B cell (primary cell): Measurements from ENCODE around the gene UBALD2. TPM values are rescaled to one million over a fixed set of nuclear protein-coding genes. Genes with fewer than 3 reads are reported as not detected.

Source experiments
- ATAC-seq: fragments of 200-7000 bp; cut with Tn5 transposase; one replicate; pipeline ENCODE4 v1.10.0; 2021; ENCODE audit warnings: low read depth, mild to moderate bottlenecking, moderate number of reproducible peaks, moderate library complexity
- CTCF ChIA-PET: fragments of 350-600 bp; sonication (Branson Sonifier 250); formaldehyde crosslinking; loops from one replicate; lab custom pipeline; 2021; ENCODE audit warnings: antibody characterized with exemption, inconsistent platforms; lab: Charles Lee
- POLR2A ChIA-PET: fragments of 350-600 bp; sonication (Branson Sonifier 250); formaldehyde crosslinking; loops from one replicate; lab custom pipeline; 2021; ENCODE audit warnings: antibody characterized with exemption; lab: Charles Lee
- DNase-seq: peaks from one replicate; pipeline ENCODE4 v3.0.0; 2013
- H2AFZ ChIP-seq: 2 replicates; pipeline ENCODE4 v1.6.1; 2012; ENCODE audit warnings: mild to moderate bottlenecking, low read depth, low read length; ENCODE audit not compliant: insufficient read depth, poor library complexity, severe bottlenecking
- H3K27ac ChIP-seq, 2 donors: 1 replicate in 1 of 2; 2 replicates in 1 of 2; pipeline ENCODE4 v1.5.1; 2012 to 2013; ENCODE audit warnings: low read length in 2 of 2, mild to moderate bottlenecking in 2 of 2, moderate library complexity in 1 of 2
- H3K27me3 ChIP-seq, 4 experiments: fragments of 200-600 bp in 1 of 4; sonication (generic) in 1 of 4; replicated peaks in 1 of 4; 1 replicate in 2 of 4; 2 replicates in 2 of 4; pipeline versions ENCODE4 v1.6.1 to v1.7.0; 2013 to 2016; ENCODE audit warnings: low read length in 3 of 4, mild to moderate bottlenecking in 2 of 4, mixed read lengths in 1 of 4, moderate library complexity in 1 of 4; ENCODE audit not compliant: insufficient read depth in 4 of 4, control insufficient read depth in 3 of 4; ENCODE audit errors: control extremely low read depth in 1 of 4
- H3K36me3 ChIP-seq, 2 experiments: replicated peaks in 1 of 2; 1 replicate in 1 of 2; 2 replicates in 1 of 2; pipeline versions ENCODE4 v1.6.1 to v1.7.1; 2013; ENCODE audit warnings: low read length in 1 of 2; ENCODE audit not compliant: insufficient read depth in 2 of 2, control insufficient read depth in 1 of 2; ENCODE audit errors: control extremely low read depth in 1 of 2, extremely low read depth in 1 of 2
- H3K4me1 ChIP-seq, 2 donors: fragments of 200-600 bp in 1 of 2; sonication (generic) in 1 of 2; 1 replicate in 1 of 2; 2 replicates in 1 of 2; pipeline versions ENCODE4 v1.5.1 to v1.6.1; 2013 to 2017; ENCODE audit warnings: low read length in 2 of 2; ENCODE audit not compliant: control insufficient read depth in 2 of 2, insufficient read depth in 2 of 2
- H3K4me2 ChIP-seq: replicated peaks from 2 replicates; pipeline ENCODE3; 2012; ENCODE audit warnings: mild to moderate bottlenecking, low read depth, low read length; ENCODE audit not compliant: poor library complexity, severe bottlenecking
- H3K4me3 ChIP-seq, 5 experiments: fragments of 200-600 bp in 1 of 5; sonication (generic) in 1 of 5; 1 replicate in 3 of 5; 2 replicates in 2 of 5; pipeline versions ENCODE4 v1.5.1 to v1.7.0; 2011 to 2016; ENCODE audit warnings: low read length in 4 of 5, mild to moderate bottlenecking in 4 of 5, low read depth in 2 of 5, control low read depth in 1 of 5, moderate library complexity in 1 of 5; ENCODE audit not compliant: insufficient read depth in 1 of 5; ENCODE audit errors: control extremely low read depth in 1 of 5, extremely low read depth in 1 of 5
- H3K79me2 ChIP-seq: fragments of 200-600 bp; sonication (generic); one replicate; pipeline ENCODE4 v1.6.0; 2016; ENCODE audit warnings: low read length; ENCODE audit not compliant: control insufficient read depth, insufficient read depth
- H3K9ac ChIP-seq: fragments of 200-600 bp; sonication (generic); 2 replicates; pipeline ENCODE4 v1.6.1; 2017; ENCODE audit warnings: mild to moderate bottlenecking, low read length, moderate library complexity
- H3K9me3 ChIP-seq, 3 donors: one replicate each; pipeline versions ENCODE4 v1.6.1 to v1.7.1; 2013; ENCODE audit warnings: low read length in 2 of 3; ENCODE audit not compliant: control insufficient read depth in 2 of 3, insufficient read depth in 1 of 3; ENCODE audit errors: control extremely low read depth in 1 of 3
- H4K20me1 ChIP-seq: 2 replicates; pipeline ENCODE4 v1.6.0; 2012; ENCODE audit warnings: mild to moderate bottlenecking, low read length; ENCODE audit not compliant: insufficient read depth, control insufficient read depth, poor library complexity, severe bottlenecking
- H3K27ac Mint-ChIP-seq: one replicate; pipeline ENCODE4 v1.8.0; 2021; ENCODE audit warnings: mixed read lengths
- H3K27me3 Mint-ChIP-seq: one replicate; pipeline ENCODE4 v1.8.0; 2021; ENCODE audit warnings: mixed read lengths
- H3K4me1 Mint-ChIP-seq: one replicate; pipeline ENCODE4 v1.8.0; 2021; ENCODE audit warnings: mixed read lengths
- H3K4me3 Mint-ChIP-seq: one replicate; pipeline ENCODE4 v1.8.0; 2021; ENCODE audit warnings: mixed read lengths
- H3K9me3 Mint-ChIP-seq: one replicate; pipeline ENCODE4 v1.8.0; 2022; ENCODE audit warnings: mixed read lengths; ENCODE audit not compliant: insufficient read depth
- CTCF ChIP-seq: fragments of 200-600 bp; IDR thresholded peaks from one replicate; pipeline ENCODE4 v1.8.0; 2022; ENCODE audit warnings: antibody characterized with exemption, mild to moderate bottlenecking
- EZH2 ChIP-seq: IDR thresholded peaks from 2 replicates; pipeline ENCODE4 v1.6.1; 2012; ENCODE audit warnings: borderline replicate concordance, low read depth, mild to moderate bottlenecking, moderate library complexity, low read length; ENCODE audit not compliant: insufficient read depth, poor library complexity, severe bottlenecking
- WGBS: methylation state at CpG from one replicate; pipeline ENCODE4 v1.1.5; 2013; ENCODE audit warnings: missing lambda C conversion rate; ENCODE audit not compliant: insufficient coverage; 5-methylcytosine and 5-hydroxymethylcytosine counted together
- intact Hi-C: fragments of 100-400 bp; cut with micrococcal nuclease; formaldehyde crosslinking; loops from one replicate; pipeline ENCODE4 v1.10.0; 2022
- polyA plus RNA-seq: library from polyadenylated mRNA; depleted of rRNA; stranded (reverse); fragments of >200 nt; gene quantifications from 2 replicates; pipeline ENCODE4 v1.2.3, GENCODE V29; 2012
- total RNA-seq, 2 donors: library from RNA; stranded (reverse); fragments of 120-200 nt in 1 of 2; gene quantifications; 1 replicate in 1 of 2; 2 replicates in 1 of 2; pipeline versions ENCODE4 v1.2.3 to v1.2.4, GENCODE V29; 2013 to 2022

Gene UBALD2
- total and polyA plus RNA-seq, 2 donors (not counting 1 experiment from before 2014, with no cell fraction given), result 78.9 to 155 TPM

DNA sequence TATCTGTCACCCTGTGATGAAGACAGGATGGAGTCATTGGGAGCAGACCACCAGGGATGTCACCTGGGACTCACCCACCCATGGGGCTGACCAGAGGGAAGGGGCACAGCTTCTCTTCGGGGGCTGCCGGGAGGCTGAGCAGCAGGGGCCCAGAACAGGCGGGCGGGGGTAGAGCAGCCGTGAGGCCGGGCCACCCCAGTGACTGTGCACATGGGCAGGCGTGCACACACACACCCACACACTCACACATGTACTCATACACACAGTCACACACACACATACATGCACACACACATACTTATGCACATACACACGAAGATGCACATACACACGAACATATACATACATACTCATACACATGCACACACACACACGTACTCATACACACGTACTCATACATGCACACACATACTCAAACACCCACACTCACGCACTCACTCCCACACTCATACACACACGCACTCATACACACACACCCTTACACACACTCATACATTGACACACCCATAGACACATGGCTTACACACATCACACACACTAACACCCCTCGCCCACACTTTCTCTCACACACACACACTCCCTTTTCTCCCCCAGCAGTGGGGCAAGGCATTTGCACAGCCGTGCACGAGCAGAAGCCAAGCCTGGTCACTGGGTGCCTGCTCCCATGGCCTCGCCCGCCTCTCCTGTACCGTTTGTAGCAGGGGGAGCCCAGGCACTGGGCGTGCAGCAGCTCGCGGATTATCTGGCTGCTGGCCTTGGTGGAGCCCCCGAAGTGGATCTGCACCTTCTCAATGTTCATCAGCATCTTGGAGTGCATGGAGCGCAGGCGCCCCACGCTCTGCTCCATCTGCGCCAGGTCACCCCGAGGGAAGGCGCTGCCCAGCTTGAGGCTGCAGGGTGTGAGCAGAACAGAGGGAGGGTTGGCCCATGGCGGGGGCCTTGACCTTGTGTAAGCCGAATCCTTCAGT, 12.4 kb downstream of the UBALD2 start:
- ATAC-seq (no peak), DNase-seq (peak; percentile 52)
- Mint-ChIP-seq H3K9me3 (no peaks in the 10 kb centered on the region), H3K4me1 (peaks cover 47% of the 10 kb centered on the region), H3K27me3 (no peaks in the 10 kb centered on the region), H3K27ac (peak overlapping the region; percentile 7), H3K4me3 (no peak overlapping the region)
- ChIA-PET POLR2A (interaction anchor here (2.4 kb wide), 1 partner anchor 157 kb away, joined by 8 read pairs; no protein-coding TSS in a partner anchor), CTCF (interaction anchor here (0.9 to 16.7 kb wide), 9 partner anchors 8 to 263 kb away, joined by 3 to 435 read pairs (median 40); partner anchors contain the start of gene UBALD2)
- H3K27me3 ChIP-seq, result no peaks in the 10 kb centered on the region
- H3K36me3 ChIP-seq, result no peaks in the 10 kb centered on the region
- H3K9ac ChIP-seq, result no peak overlapping the region
- intact Hi-C loops, result loop anchor here (2.0 to 10.0 kb wide), 2 partner anchors 15 to 217 kb away; no protein-coding TSS in a partner anchor
- WGBS, result 97% methylated on average over 31 of the region's 31 CpGs
- peaks cover 39 to 46% of the 10 kb centered on the region in 2 donors for H3K4me1 ChIP-seq
- no peak overlapping the region for H3K4me2 ChIP-seq
- H2AFZ ChIP-seq, result no peak overlapping the region
- TF ChIP-seq CTCF (no peak), EZH2 (no peak)
- H4K20me1 ChIP-seq, result no peaks in the 10 kb centered on the region
- H3K4me3 ChIP-seq, result no peak overlapping the region
- H3K9me3 ChIP-seq, result peaks cover 0 to 5% (median 0%) of the 10 kb centered on the region in 3 donors
- H3K79me2 ChIP-seq, result no peaks in the 10 kb centered on the region
- no peak overlapping the region for H3K27ac ChIP-seq
